K562 (cell line): ENCODE results near the gene GRK1. TPM values are rescaled to one million over a fixed set of nuclear protein-coding genes. Genes with fewer than 3 reads are reported as not detected.

ENCODE experiments used
- ATAC-seq: fragments of 200-7000 bp; cut with Tn5 transposase; 3 replicates; pipeline ENCODE4 v1.9.1; 2020; ENCODE audit warnings: moderate library complexity
- BruUV-seq: library from RNA; stranded (reverse); fragments of 400-500 nt; replicated peaks from 2 replicates; lab custom pipeline; 2021; lab: Mats Ljungman, UMichigan
- CTCF ChIA-PET: fragments of 300-600 bp; formaldehyde crosslinking; extraction: SDS; loops from one replicate; lab custom pipeline; 2021; ENCODE audit warnings: low intra/inter-chr PET ratio; lab: Yijun Ruan, JAX
- POLR2A ChIA-PET: fragments of 300-600, 350-650 bp; sonication (Branson Sonifier 250); formaldehyde crosslinking; extraction: SDS; loops from one replicate; lab custom pipeline; 2021; ENCODE audit warnings: antibody characterized with exemption, inconsistent platforms; lab: Yijun Ruan, JAX
- DNase-seq, 4 experiments: peaks; one replicate each; pipeline versions ENCODE4 v3.0.0 to v3.0.0-alpha.2; 2011 to 2018; ENCODE audit warnings: low spot score in 3 of 4, mixed read lengths in 3 of 4; ENCODE audit errors: extremely low read depth in 1 of 4
- FAIRE-seq: peaks from 2 replicates; lab custom pipeline; 2011; peaks lifted over from hg19 to GRCh38; lab: Jason Lieb, UNC
- H2AFZ ChIP-seq: 2 replicates; pipeline ENCODE4 v1.6.0; 2011; ENCODE audit warnings: low read depth, low read length, control low read depth, inconsistent platforms
- H3K27ac ChIP-seq: fragments of 200-600 bp; 3 replicates; pipeline ENCODE4 v1.8.0; 2011; ENCODE audit warnings: low read depth, mild to moderate bottlenecking, control low read depth, inconsistent platforms, low read length, moderate library complexity, mixed read lengths; ENCODE audit errors: extremely low read depth
- H3K27me3 ChIP-seq, 2 experiments: fragments of 300-600 bp in 1 of 2; 2 replicates in 1 of 2; 3 replicates in 1 of 2; pipeline versions ENCODE4 v1.6.0 to v1.8.0; 2011; ENCODE audit warnings: inconsistent platforms in 2 of 2, low read length in 2 of 2, mild to moderate bottlenecking in 1 of 2, mixed read lengths in 1 of 2, moderate library complexity in 1 of 2; ENCODE audit not compliant: control insufficient read depth in 2 of 2, insufficient read depth in 2 of 2
- H3K36me3 ChIP-seq: fragments of 300-600 bp; 3 replicates; pipeline ENCODE4 v1.8.0; 2011; ENCODE audit warnings: mild to moderate bottlenecking, low read length, inconsistent platforms; ENCODE audit not compliant: control insufficient read depth, insufficient read depth
- H3K4me1 ChIP-seq, 2 experiments: fragments of 200-600 bp in 1 of 2; replicated peaks in 1 of 2; 2 replicates in 1 of 2; 3 replicates in 1 of 2; pipeline versions ENCODE4 v1.5.1 to v1.8.0; 2011; ENCODE audit warnings: inconsistent platforms in 2 of 2, low read length in 2 of 2, mild to moderate bottlenecking in 1 of 2, mixed read lengths in 1 of 2, moderate library complexity in 1 of 2; ENCODE audit not compliant: control insufficient read depth in 2 of 2, insufficient read depth in 2 of 2
- H3K4me2 ChIP-seq: 2 replicates; pipeline ENCODE4 v1.6.1; 2011; ENCODE audit warnings: low read length, control low read depth, inconsistent platforms, mixed read lengths; ENCODE audit not compliant: insufficient read depth
- H3K4me3 ChIP-seq: fragments of 200-600 bp; sonication (generic), shearing (Covaris generic); 2 replicates; pipeline ENCODE4 v1.5.1; 2016; ENCODE audit warnings: control low read depth, inconsistent platforms
- H3K79me2 ChIP-seq: fragments of 200-600 bp; 3 replicates; pipeline ENCODE4 v1.8.0; 2011; ENCODE audit warnings: low read length, inconsistent platforms; ENCODE audit not compliant: control insufficient read depth, insufficient read depth
- H3K9ac ChIP-seq, 2 experiments: 2 replicates each; pipeline versions ENCODE4 v1.6.0 to v1.6.1; 2011; ENCODE audit warnings: low read depth in 2 of 2, low read length in 2 of 2, control low read depth in 1 of 2, inconsistent platforms in 1 of 2, mild to moderate bottlenecking in 1 of 2, mixed read lengths in 1 of 2; ENCODE audit not compliant: insufficient read depth in 1 of 2
- H3K9me1 ChIP-seq: one replicate; pipeline ENCODE4 v1.6.0; 2011; ENCODE audit warnings: inconsistent platforms, mild to moderate bottlenecking, low read length, moderate library complexity; ENCODE audit not compliant: control insufficient read depth, insufficient read depth
- H3K9me3 ChIP-seq: replicated peaks from 2 replicates; pipeline ENCODE4 v1.5.1; 2011; ENCODE audit warnings: low read depth, low read length, inconsistent platforms; ENCODE audit not compliant: control insufficient read depth, insufficient read depth
- H4K20me1 ChIP-seq: replicated peaks from 2 replicates; pipeline ENCODE4 v1.6.1; 2011; ENCODE audit warnings: low read length, inconsistent platforms, mixed read lengths; ENCODE audit not compliant: control insufficient read depth, insufficient read depth
- ARID3A ChIP-seq: IDR thresholded peaks from 2 replicates; pipeline ENCODE4 v1.6.1; 2012; ENCODE audit warnings: low read depth, low read length, improper control_type of control experiment, borderline replicate concordance
- CBX2 ChIP-seq: fragments of 200-600 bp; sonication (generic); IDR thresholded peaks from one replicate; pipeline ENCODE4 v1.6.1; 2012; ENCODE audit warnings: mild to moderate bottlenecking, low read length, inconsistent platforms; ENCODE audit not compliant: insufficient read depth, poor library complexity, severe bottlenecking
- IFI16 ChIP-seq: fragments of 250-450 bp; sonication (Bioruptor Pico); IDR thresholded peaks from 2 replicates; pipeline ENCODE4 v2.1.2; 2022; ENCODE audit warnings: mild to moderate bottlenecking, inconsistent platforms
- MLX ChIP-seq, 2 experiments: fragments of 450-650 bp in 1 of 2; sonication (generic) in 1 of 2; formaldehyde crosslinking; conservative IDR thresholded peaks; 2 replicates each; pipeline versions ENCODE4 v1.4.0 to v1.8.1; 2020 to 2022; ENCODE audit warnings: mild to moderate bottlenecking in 1 of 2, missing genetic modification reagents in 1 of 2
- NCOA2 ChIP-seq, 2 experiments: fragments of 450-650 bp; IDR thresholded peaks; 2 replicates each; pipeline ENCODE4 v1.6.1; 2018; ENCODE audit warnings: mild to moderate bottlenecking in 2 of 2, moderate library complexity in 1 of 2; ENCODE audit not compliant: partially characterized antibody in 2 of 2
- PKNOX1 ChIP-seq: fragments of 450-650 bp; IDR thresholded peaks from 2 replicates; pipeline ENCODE4 v1.6.1; 2016
- PML ChIP-seq: IDR thresholded peaks from 2 replicates; pipeline ENCODE4 v1.6.1; 2012; ENCODE audit warnings: low read length, inconsistent platforms
- POLR2B ChIP-seq: fragments of 450-650 bp; IDR thresholded peaks from 2 replicates; pipeline ENCODE4 v1.6.1; 2018; ENCODE audit warnings: low read depth; ENCODE audit not compliant: partially characterized antibody
- SMAD2 ChIP-seq: fragments of 150-350 bp; IDR thresholded peaks from 2 replicates; pipeline ENCODE4 v1.6.1; 2014; ENCODE audit warnings: low read depth, mild to moderate bottlenecking, low read length
- ZBTB9 ChIP-seq: fragments of 450-650 bp; formaldehyde crosslinking; IDR thresholded peaks from 2 replicates; pipeline ENCODE4 v1.4.0; 2020; ENCODE audit warnings: mild to moderate bottlenecking, moderate library complexity
- ZNF431 ChIP-seq: sonication (generic); formaldehyde crosslinking; IDR thresholded peaks from 2 replicates; pipeline ENCODE4 v1.8.0; 2022; ENCODE audit warnings: mild to moderate bottlenecking, missing genetic modification reagents
- WGBS: fragments of 100-300 bp; shearing (Covaris generic); methylation state at CpG from one replicate; pipeline ENCODE4 v1.1.6; 2016; ENCODE audit warnings: low coverage, mixed read lengths; ENCODE audit not compliant: insufficient coverage; ENCODE audit errors: missing lambda C conversion rate; 5-methylcytosine and 5-hydroxymethylcytosine counted together
- in situ Hi-C: fragments of 300-500 bp; cut with MboI; formaldehyde crosslinking; loops from 4 replicates; pipeline ENCODE4 v1.15.0; 2018; ENCODE audit warnings: inconsistent platforms, mixed read lengths
- intact Hi-C: fragments of 100-400 bp; cut with micrococcal nuclease; formaldehyde crosslinking; loops from 2 replicates; pipeline ENCODE4 v1.14.2; 2022
- polyA plus RNA-seq, 8 experiments: library from polyadenylated mRNA; depleted of rRNA in 4 of 8; stranded (reverse) in 5 of 8; unstranded in 3 of 8; fragments of >200 nt; fragmentation: Nextera tagmentation in 2 of 8; fragmentation: Illumina TruSeq in 1 of 8; extraction: Ambion mirVana in 2 of 8; extraction: Trizol in 1 of 8; gene quantifications; 2 replicates each; pipeline versions ENCODE4 v1.2.1 to v1.2.3, GENCODE V29; 2011 to 2014; ENCODE audit warnings: inconsistent platforms in 1 of 8, missing spikeins in 1 of 8
- total RNA-seq, 7 experiments: library from RNA; depleted of rRNA in 6 of 7; stranded (reverse); fragments of >200 nt in 6 of 7; fragmentation: Illumina TruSeq in 2 of 7; extraction: Trizol in 2 of 7; gene quantifications; 2 replicates each; pipeline versions ENCODE4 v1.2.1 to v1.2.3, GENCODE V29; 2011 to 2021; ENCODE audit warnings: low replicate concordance in 1 of 7

Gene GRK1
- total and polyA plus RNA-seq, 9 of the 15 experiments (the other 6 are each of a cell fraction or from before 2014, with no cell fraction given), result 0.09 TPM; not detected in 8

- Histone ChIP-seq H3K9me3 (no peaks in the 10 kb centered on the region; the same call in 1 of the 2 replicates), H2AFZ (no peak overlapping the region), H3K27ac (no peak overlapping the region), H3K4me2 (peak overlapping the region; percentile 46; the same call in 1 of the 2 replicates), H3K9me1 (no peaks in the 10 kb centered on the region), H3K79me2 (no peaks in the 10 kb centered on the region), H3K4me1 (peaks cover 8 to 22% of the 10 kb centered on the region in 2 experiments), H3K4me3 (no peak overlapping the region), H3K36me3 (no peaks in the 10 kb centered on the region), H3K9ac (no peak overlapping the region), H4K20me1 (peaks cover 4% of the 10 kb centered on the region; the same call in 1 of the 2 replicates), H3K27me3 (peaks cover 22 to 65% of the 10 kb centered on the region in 2 experiments)
- in situ Hi-C loops, result no loop called here
- ATAC-seq (no peak), DNase-seq (no peak), FAIRE-seq (no peak)
- intact Hi-C loops, result no loop called here
- ChIA-PET CTCF (no interaction called here), POLR2A (interaction anchor here (0.6 kb wide), 1 partner anchor 108 kb away, joined by 3 read pairs; no protein-coding TSS in a partner anchor)
- 33% methylated on average over 10 of the region's 11 CpGs for WGBS
- BruUV-seq, result no TSS peak
- TF ChIP-seq PML (no peak), PKNOX1 (no peak), ZBTB9 (CRISPR knock-in tag) (0 out of 2 replicates have a peak, but pooled peaks have one; percentile 2), SMAD2 (no peak), MLX (CRISPR knock-in tag; conservative IDR thresholded peaks at IDR 0.05) (no peak), IFI16 (CRISPR knock-in tag) (no peak), ARID3A (no peak), ZNF431 (CRISPR knock-in tag) (no peak), NCOA2 (IDR thresholded peaks at IDR 0.05; ENCODE audit: partially characterized antibody in 2 of 2) (no peak), POLR2B (no peak), CBX2 (peak; percentile 28)
Measured at GRCh38 chr13:113753171-113753570, 86.2 kb downstream of the GRK1 start.
